GM19238 (cell line): ENCODE data around the gene TRRAP.

Source experiments
- DNase-seq: peaks from one replicate; pipeline ENCODE4 v3.0.0; 2011; ENCODE audit warnings: low spot score; ENCODE audit not compliant: insufficient read length

TRRAP gene

GRCh38 chr7:98985945-98986344 is 107.6 kb downstream of the TRRAP start:
- DNase-seq = no peak

GRCh38 chr7:98988641-98989040 is 110.3 kb downstream of the TRRAP start:
- no peak for DNase-seq

GRCh38 chr7:98990356-98990755 is 112.0 kb downstream of the TRRAP start:
- no peak for DNase-seq

- DNase-seq = no peak
Observed at GRCh38 chr7:98991141-98991540, 112.8 kb downstream of the TRRAP start.

GRCh38 chr7:98992076-98992475 is 113.7 kb downstream of the TRRAP start:
- no peak for DNase-seq

- no peak for DNase-seq
Observed at GRCh38 chr7:98993024-98993897, 114.9 kb downstream of the TRRAP start.

- no peak for DNase-seq
Observed at GRCh38 chr7:98994046-98994944, 116.0 kb downstream of the TRRAP start.

GRCh38 chr7:98995111-98995510 is 116.8 kb downstream of the TRRAP start:
- no peak for DNase-seq

- DNase-seq = no peak
Observed at GRCh38 chr7:98995523-98996149, 117.3 kb downstream of the TRRAP start.

- DNase-seq = peak; percentile 27
Observed at GRCh38 chr7:98996150-98996552, 117.8 kb downstream of the TRRAP start.

- no peak for DNase-seq
Observed at GRCh38 chr7:98997846-98998245, 119.5 kb downstream of the TRRAP start.

GRCh38 chr7:98998821-98999725 is 120.7 kb downstream of the TRRAP start:
- DNase-seq = no peak

GRCh38 chr7:99000196-99000903 is 122.0 kb downstream of the TRRAP start:
- no peak for DNase-seq

GRCh38 chr7:99000904-99001465 is 122.7 kb downstream of the TRRAP start:
- no peak for DNase-seq

GRCh38 chr7:99001482-99002147 is 123.3 kb downstream of the TRRAP start:
- no peak for DNase-seq

- DNase-seq = no peak
Observed at GRCh38 chr7:99002148-99002826, 124.0 kb downstream of the TRRAP start.

GRCh38 chr7:99002827-99003212 is 124.5 kb downstream of the TRRAP start:
- no peak for DNase-seq

- DNase-seq = no peak
Observed at GRCh38 chr7:99003419-99003818, 125.1 kb downstream of the TRRAP start.

- DNase-seq = no peak
Observed at GRCh38 chr7:99004216-99004615, 125.9 kb downstream of the TRRAP start.
